Peyer's patch (tissue), 4 donors: ENCODE results near the gene AKT2. TPM values are rescaled to one million over a fixed set of nuclear protein-coding genes. Genes with fewer than 3 reads are reported as not detected.
A peak's percentile ranks its signal among the peaks of the same experiment; 100 is the strongest.

ENCODE experiments used
- DNase-seq, 3 donors: peaks; one replicate each; pipeline ENCODE4 v3.0.0-alpha.2; 2017 to 2019
- H3K27ac ChIP-seq, 4 donors: fragments of 200-600 bp; sonication (generic); one replicate each; pipeline ENCODE4 v1.5.1; 2016 to 2019
- H3K27me3 ChIP-seq, 2 donors: fragments of 200-600 bp; sonication (generic); one replicate each; pipeline ENCODE4 v1.5.1; 2019
- H3K36me3 ChIP-seq, 3 donors: fragments of 200-600 bp; sonication (generic); one replicate each; pipeline ENCODE4 v1.5.1; 2016 to 2019
- H3K4me1 ChIP-seq, 4 donors: fragments of 200-600 bp; sonication (generic); one replicate each; pipeline ENCODE4 v1.5.1; 2016 to 2019
- H3K4me3 ChIP-seq, 4 donors: fragments of 200-600 bp; sonication (generic); 1 replicate in 3 of 4; 2 replicates in 1 of 4; pipeline ENCODE4 v1.5.1; 2016 to 2019; ENCODE audit warnings: mild to moderate bottlenecking in 1 of 4
- H3K9me3 ChIP-seq, 4 donors: fragments of 200-600 bp; sonication (generic); one replicate each; pipeline ENCODE4 v1.5.1; 2016 to 2019; ENCODE audit warnings: mild to moderate bottlenecking in 1 of 4
- CTCF ChIP-seq, 6 experiments: fragments of 450-650 bp in 4 of 6; fragments of 200-600 bp in 2 of 6; sonication (generic) in 1 of 6; IDR thresholded peaks; one replicate each; pipeline ENCODE4 v1.5.1; 2017 to 2019; ENCODE audit warnings: antibody characterized with exemption in 6 of 6, mild to moderate bottlenecking in 3 of 6, moderate library complexity in 1 of 6
- POLR2A ChIP-seq, 2 donors: fragments of 450-650 bp; IDR thresholded peaks; one replicate each; pipeline ENCODE4 v1.5.1; 2017; ENCODE audit warnings: antibody characterized with exemption in 2 of 2, mild to moderate bottlenecking in 2 of 2, moderate library complexity in 2 of 2
- total RNA-seq, 4 donors: library from RNA; depleted of rRNA; stranded (reverse); fragments of >200 nt; gene quantifications; one replicate each; pipeline ENCODE4 v1.1.0, GENCODE V29; 2016

The AKT2 gene
- total RNA-seq, 4 donors from 2014 or later: 67.1 to 146 (median 100) TPM

- Histone ChIP-seq H3K4me1 (peaks cover 9 to 78% (median 30%) of the 10 kb centered on the region in 4 donors), H3K27me3 (no peaks in the 10 kb centered on the region)
- no peak for DNase-seq
Measured at GRCh38 chr19:40278361-40279035, 6.6 kb downstream of the AKT2 start.

GRCh38 chr19:40277356-40278059 is 7.6 kb downstream of the AKT2 start:
- Histone ChIP-seq H3K4me3 (no peak overlapping the region), H3K36me3 (no peaks in the 10 kb centered on the region), H3K27me3 (no peaks in the 10 kb centered on the region), H3K9me3 (no peaks in the 10 kb centered on the region), H3K27ac (no peak overlapping the region), H3K4me1 (peaks cover 9 to 70% (median 23%) of the 10 kb centered on the region in 4 donors)
- TF ChIP-seq POLR2A (IDR thresholded peaks at IDR 0.05) (no peak), CTCF (IDR thresholded peaks at IDR 0.05) (no peak)
- DNase-seq: no peak

More at GRCh38 chr19:40278361-40279035, 6.6 kb downstream of the AKT2 start:
- peak overlapping the region in 1 of 4 donors; percentile 18 for H3K4me3 ChIP-seq
- peak overlapping the region in 2 of 4 donors; percentile 34 to 55 for H3K27ac ChIP-seq
- no peaks in the 10 kb centered on the region for H3K9me3 ChIP-seq
- TF ChIP-seq CTCF (IDR thresholded peaks at IDR 0.05): no peak
- TF ChIP-seq POLR2A (IDR thresholded peaks at IDR 0.05): no peak
- H3K36me3 ChIP-seq: no peaks in the 10 kb centered on the region

DNA sequence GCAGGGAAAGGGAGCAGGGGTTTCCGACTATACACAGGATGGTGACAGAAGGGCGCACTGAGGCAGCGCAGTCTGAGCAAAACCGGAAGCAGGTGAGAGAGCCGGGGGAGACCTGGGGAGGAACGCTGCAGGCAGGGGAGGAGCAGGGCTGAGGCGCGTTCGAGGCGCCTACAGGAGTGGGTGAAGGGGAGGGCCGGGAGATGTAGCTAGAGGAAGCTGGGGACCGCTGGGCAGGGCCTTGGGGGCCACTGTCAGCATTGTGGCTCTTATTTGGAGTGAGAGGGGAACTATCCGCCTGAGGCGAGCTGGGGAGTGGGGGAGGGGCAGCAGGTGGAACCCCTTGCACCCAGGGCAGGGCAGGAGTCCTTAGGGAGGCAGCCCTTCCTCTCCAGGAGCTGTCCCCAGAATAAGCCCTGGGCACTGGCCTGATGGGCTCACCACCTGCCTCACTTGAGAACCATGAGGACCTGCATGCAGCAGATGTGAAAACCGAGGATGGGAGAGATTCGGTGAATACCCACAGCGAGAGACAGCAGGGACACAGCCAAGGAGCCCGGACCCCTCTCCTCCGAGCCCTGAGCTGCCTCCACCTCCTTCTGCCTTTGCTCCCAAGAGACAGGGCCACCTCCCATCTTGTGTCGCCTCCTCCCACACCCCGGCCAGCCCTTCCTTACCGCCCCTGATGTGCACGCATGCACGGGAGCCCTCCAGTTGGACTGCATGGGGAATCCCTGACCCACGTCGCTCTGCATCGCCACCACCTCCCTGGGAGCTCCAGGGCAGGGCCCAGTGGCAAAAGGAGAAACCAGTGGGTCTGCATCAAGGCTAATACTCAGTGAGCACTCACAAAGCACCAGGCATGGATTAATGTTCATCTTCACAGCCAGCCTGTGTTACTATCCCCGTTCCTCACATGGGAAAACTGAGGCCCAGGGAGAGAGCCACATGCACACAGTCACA is 10.3 kb downstream of the AKT2 start:
- peak in 1 of 3 donors; percentile 33 for DNase-seq
- no peaks in the 10 kb centered on the region for H3K27me3 ChIP-seq
- H3K36me3 ChIP-seq: peaks cover 0 to 4% (median 0%) of the 10 kb centered on the region in 3 donors
- H3K4me3 ChIP-seq: no peak overlapping the region
- H3K4me1 ChIP-seq: peaks cover 2 to 45% (median 14%) of the 10 kb centered on the region in 4 donors
- H3K27ac ChIP-seq: no peak overlapping the region
- no peaks in the 10 kb centered on the region for H3K9me3 ChIP-seq
- TF ChIP-seq POLR2A (IDR thresholded peaks at IDR 0.05): no peak
- no peak for TF ChIP-seq CTCF (IDR thresholded peaks at IDR 0.05)

DNA sequence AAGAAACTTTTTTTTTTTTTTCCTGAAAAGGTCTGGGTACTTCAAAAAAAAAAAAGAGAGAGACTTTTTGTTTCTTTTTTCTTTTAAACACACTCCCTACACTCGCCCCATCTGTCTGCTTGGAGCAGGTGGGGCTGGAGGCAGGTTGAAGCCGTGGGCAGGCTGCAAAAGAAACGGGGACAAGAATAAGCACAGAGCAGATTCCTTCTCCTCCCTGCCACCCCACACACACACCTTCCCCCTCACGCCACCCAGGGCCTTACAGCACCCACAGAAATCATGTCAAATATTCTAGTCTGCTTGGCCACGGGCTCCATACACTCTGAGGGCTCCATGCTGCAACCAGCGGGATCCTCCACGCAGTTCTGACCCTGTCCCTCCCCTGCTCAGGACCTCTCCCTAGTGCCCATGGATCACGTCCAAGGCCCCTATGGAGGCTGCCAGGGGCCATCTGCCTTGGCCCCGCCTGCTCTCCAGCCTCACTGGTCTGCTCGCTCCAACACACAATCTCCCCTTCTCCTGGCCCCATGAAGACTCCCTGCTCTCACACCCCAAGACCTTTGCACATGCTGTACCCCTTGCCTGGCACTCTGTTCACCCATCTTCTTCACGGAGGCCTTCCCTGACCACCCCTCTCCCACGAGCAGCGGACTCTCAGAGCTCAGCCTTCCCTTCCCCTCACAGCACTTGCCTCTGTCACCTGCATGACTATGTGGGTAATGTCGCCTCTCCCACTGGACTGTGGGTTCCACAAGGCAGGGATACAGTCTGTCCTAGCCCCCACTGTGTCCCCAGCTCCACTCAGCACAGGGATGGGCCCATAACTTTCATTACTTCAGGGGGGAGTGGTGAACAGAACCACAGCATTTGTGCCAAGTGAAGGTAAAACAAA is 11.4 kb downstream of the AKT2 start:
- TF ChIP-seq POLR2A (IDR thresholded peaks at IDR 0.05): no peak
- no peak for TF ChIP-seq CTCF (IDR thresholded peaks at IDR 0.05)
- Histone ChIP-seq H3K27me3 (no peaks in the 10 kb centered on the region), H3K36me3 (peaks cover 0 to 4% (median 0%) of the 10 kb centered on the region in 3 donors), H3K27ac (no peak overlapping the region), H3K9me3 (no peaks in the 10 kb centered on the region), H3K4me1 (peaks cover 0 to 33% (median 8%) of the 10 kb centered on the region in 4 donors), H3K4me3 (no peak overlapping the region)
- no peak for DNase-seq
